Neuron (in vitro differentiated cells): ENCODE results near the gene IQUB.
"Not testable (repeated sequence)": the region's sequence is repeated elsewhere in the genome, so short reads cannot be mapped to it uniquely, and the experiment has no call there.

ENCODE experiments used
- H2AFZ ChIP-seq: one replicate; pipeline ENCODE4 v1.6.1; 2013; ENCODE audit warnings: low read depth, mild to moderate bottlenecking, inconsistent platforms, low read length, moderate library complexity
- H3K27me3 ChIP-seq: one replicate; pipeline ENCODE4 v1.6.1; 2013; ENCODE audit warnings: low read length; ENCODE audit not compliant: insufficient read depth
- H3K36me3 ChIP-seq: one replicate; pipeline ENCODE4 v1.6.1; 2013; ENCODE audit warnings: low read length; ENCODE audit not compliant: insufficient read depth
- H3K4me1 ChIP-seq: one replicate; pipeline ENCODE4 v1.6.1; 2013; ENCODE audit warnings: low read length; ENCODE audit not compliant: insufficient read depth
- H3K4me3 ChIP-seq: 2 replicates; pipeline ENCODE4 v1.5.1; 2013; ENCODE audit warnings: mild to moderate bottlenecking, low read length, moderate library complexity
- H3K9me3 ChIP-seq: one replicate; pipeline ENCODE4 v1.6.1; 2013; ENCODE audit warnings: low read length

IQUB gene

GRCh38 chr7:123558289-123558874 is 24.0 kb upstream of the IQUB start:
- H2AFZ ChIP-seq = peak overlapping the region; percentile 83
- no peaks in the 10 kb centered on the region for H3K9me3 ChIP-seq
- peaks cover 6% of the 10 kb centered on the region for H3K27me3 ChIP-seq
- H3K36me3 ChIP-seq = peaks cover 20% of the 10 kb centered on the region
- H3K4me3 ChIP-seq = peak overlapping the region; percentile 81
- H3K4me1 ChIP-seq = peaks cover 17% of the 10 kb centered on the region

- H3K36me3 ChIP-seq = peaks cover 27% of the 10 kb centered on the region
- H3K27me3 ChIP-seq = peaks cover 3% of the 10 kb centered on the region
- H2AFZ ChIP-seq = peak within 1 kb of the TSS; percentile 83
- no peaks in the 10 kb centered on the region for H3K9me3 ChIP-seq
- H3K4me1 ChIP-seq = peaks cover 17% of the 10 kb centered on the region
- H3K4me3 ChIP-seq = peak within 1 kb of the TSS; percentile 81
Observed at GRCh38 chr7:123557398-123558288, 23.2 kb upstream of the IQUB start, which contains the start of gene NDUFA5. Gene NDUFA5 (minus strand): TSS chr7:123557818. CDS start chr7:123557795, 23 bp downstream.

GRCh38 chr7:123557016-123557397 is 22.6 kb upstream of the IQUB start:
- H2AFZ ChIP-seq = peak overlapping the region; percentile 58
- peak overlapping the region; percentile 81 for H3K4me3 ChIP-seq
- H3K4me1 ChIP-seq = peaks cover 17% of the 10 kb centered on the region
- no peaks in the 10 kb centered on the region for H3K27me3 ChIP-seq
- H3K36me3 ChIP-seq = peaks cover 29% of the 10 kb centered on the region
- no peaks in the 10 kb centered on the region for H3K9me3 ChIP-seq

GRCh38 chr7:123555484-123555883 is 21.1 kb upstream of the IQUB start:
- Histone ChIP-seq H3K36me3 (peaks cover 29% of the 10 kb centered on the region), H3K4me1 (peaks cover 17% of the 10 kb centered on the region), H3K4me3 (peak overlapping the region; percentile 9), H3K9me3 (no peaks in the 10 kb centered on the region), H3K27me3 (no peaks in the 10 kb centered on the region), H2AFZ (no peak overlapping the region)

GRCh38 chr7:123553159-123553558 is 18.8 kb upstream of the IQUB start:
- peaks cover 47% of the 10 kb centered on the region for H3K36me3 ChIP-seq
- no peaks in the 10 kb centered on the region for H3K27me3 ChIP-seq
- no peak overlapping the region for H2AFZ ChIP-seq
- H3K4me1 ChIP-seq = peaks cover 16% of the 10 kb centered on the region
- no peaks in the 10 kb centered on the region for H3K9me3 ChIP-seq
- H3K4me3 ChIP-seq = no peak overlapping the region

GRCh38 chr7:123552641-123553040 is 18.2 kb upstream of the IQUB start:
- no peak overlapping the region for H2AFZ ChIP-seq
- peaks cover 52% of the 10 kb centered on the region for H3K36me3 ChIP-seq

GRCh38 chr7:123552134-123552533 is 17.7 kb upstream of the IQUB start:
- not testable (repeated sequence) for H3K4me3 ChIP-seq, H2AFZ ChIP-seq, H3K9me3 ChIP-seq, H3K27me3 ChIP-seq
- peaks cover 55% of the 10 kb centered on the region for H3K36me3 ChIP-seq
- H3K4me1 ChIP-seq = peaks cover 13% of the 10 kb centered on the region

More at GRCh38 chr7:123552641-123553040, 18.2 kb upstream of the IQUB start:
- peaks cover 13% of the 10 kb centered on the region for H3K4me1 ChIP-seq
- H3K27me3 ChIP-seq = no peaks in the 10 kb centered on the region
- no peaks in the 10 kb centered on the region for H3K9me3 ChIP-seq
- H3K4me3 ChIP-seq = no peak overlapping the region

GRCh38 chr7:123548406-123548805 is 14.0 kb upstream of the IQUB start:
- Histone ChIP-seq H3K9me3 (no peaks in the 10 kb centered on the region), H3K4me1 (no peaks in the 10 kb centered on the region), H3K36me3 (peaks cover 42% of the 10 kb centered on the region), H3K4me3 (no peak overlapping the region), H2AFZ (no peak overlapping the region), H3K27me3 (no peaks in the 10 kb centered on the region)

- Histone ChIP-seq H3K9me3 (no peaks in the 10 kb centered on the region), H3K27me3 (no peaks in the 10 kb centered on the region), H3K36me3 (peaks cover 4% of the 10 kb centered on the region), H3K4me1 (no peaks in the 10 kb centered on the region), H2AFZ (no peak overlapping the region), H3K4me3 (no peak overlapping the region)
Observed at GRCh38 chr7:123539871-123540270, 5.5 kb upstream of the IQUB start.

GRCh38 chr7:123538897-123539296 is 4.5 kb upstream of the IQUB start:
- Histone ChIP-seq H3K27me3 (no peaks in the 10 kb centered on the region), H2AFZ (no peak overlapping the region), H3K4me1 (no peaks in the 10 kb centered on the region), H3K4me3 (no peak overlapping the region), H3K9me3 (no peaks in the 10 kb centered on the region), H3K36me3 (peaks cover 4% of the 10 kb centered on the region)

GRCh38 chr7:123538189-123538714 is 3.9 kb upstream of the IQUB start:
- Histone ChIP-seq H2AFZ (no peak overlapping the region), H3K4me1 (peaks cover 4% of the 10 kb centered on the region), H3K4me3 (no peak overlapping the region), H3K27me3 (no peaks in the 10 kb centered on the region), H3K9me3 (no peaks in the 10 kb centered on the region), H3K36me3 (peaks cover 4% of the 10 kb centered on the region)

GRCh38 chr7:123537026-123537642 is 2.7 kb upstream of the IQUB start:
- H3K36me3 ChIP-seq = peaks cover 4% of the 10 kb centered on the region
- H3K9me3 ChIP-seq = no peaks in the 10 kb centered on the region
- H3K4me1 ChIP-seq = peaks cover 8% of the 10 kb centered on the region
- H3K4me3 ChIP-seq = no peak overlapping the region
- no peaks in the 10 kb centered on the region for H3K27me3 ChIP-seq
- H2AFZ ChIP-seq = no peak overlapping the region

- Histone ChIP-seq H3K4me1 (peaks cover 8% of the 10 kb centered on the region), H2AFZ (no peak overlapping the region), H3K9me3 (no peaks in the 10 kb centered on the region), H3K36me3 (no peaks in the 10 kb centered on the region), H3K4me3 (peak overlapping the region; percentile 48), H3K27me3 (no peaks in the 10 kb centered on the region)
Observed at GRCh38 chr7:123535517-123535916, 1.1 kb upstream of the IQUB start.
